ENCODE measurements around the gene ADAD1. TPM values are rescaled to one million over a fixed set of nuclear protein-coding genes. Genes with fewer than 3 reads are reported as not detected.

ADAD1 gene
- total RNA-seq, 1 experiment from 2014 or later, result not detected

DNA sequence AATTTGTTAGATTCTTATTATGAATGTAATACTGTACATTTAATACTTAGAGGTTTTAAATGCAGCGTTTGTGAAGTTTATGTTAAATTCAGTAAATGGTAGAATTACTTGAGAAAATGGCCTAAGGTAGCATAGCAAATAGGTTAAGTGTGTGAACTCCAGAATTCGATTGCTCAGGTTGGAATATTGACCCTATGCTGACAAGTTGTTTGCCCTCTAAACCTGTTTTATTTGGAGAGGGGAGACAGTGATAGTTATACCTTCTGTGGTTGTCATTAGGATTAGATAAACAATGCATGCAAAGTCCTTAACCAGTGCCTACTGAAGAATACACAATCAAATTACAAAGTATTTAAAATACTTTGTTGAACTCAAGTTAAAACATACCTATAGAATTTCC lies 5.4 kb downstream of the ADAD1 start:
- intact Hi-C loops (cut with micrococcal nuclease), result no loop called here
- ChIA-PET CTCF (no interaction called here), RAD21 (ENCODE audit: low non-redundant PET in 1 of 2, low total read pairs in 2 of 2, uncharacterized antibody in 2 of 2, unreplicated experiment in 2 of 2) (no interaction called here), POLR2A (no interaction called here)
- no peak for ATAC-seq
- H2AFZ ChIP-seq (ENCODE audit: low read depth, low read length, poor library complexity, severe bottlenecking), result no peak overlapping the region
- no peak overlapping the region for H3K4me3 ChIP-seq (replicated peaks in 1 of 2; ENCODE audit: low read depth in 1 of 2, low read length in 2 of 2)
- DNase-seq (ENCODE audit: low read depth, low spot score), result no peak
- TF ChIP-seq FOSL1 (IDR thresholded peaks at IDR 0.05; ENCODE audit: low read depth), result no peak
- no peak for TF ChIP-seq ZFX (IDR thresholded peaks at IDR 0.05)
- no peak for TF ChIP-seq CBX3 (IDR thresholded peaks at IDR 0.05; ENCODE audit: low read depth)
- no peak for TF ChIP-seq EZH2 (IDR thresholded peaks at IDR 0.05)
- TF ChIP-seq, protein P1, sequence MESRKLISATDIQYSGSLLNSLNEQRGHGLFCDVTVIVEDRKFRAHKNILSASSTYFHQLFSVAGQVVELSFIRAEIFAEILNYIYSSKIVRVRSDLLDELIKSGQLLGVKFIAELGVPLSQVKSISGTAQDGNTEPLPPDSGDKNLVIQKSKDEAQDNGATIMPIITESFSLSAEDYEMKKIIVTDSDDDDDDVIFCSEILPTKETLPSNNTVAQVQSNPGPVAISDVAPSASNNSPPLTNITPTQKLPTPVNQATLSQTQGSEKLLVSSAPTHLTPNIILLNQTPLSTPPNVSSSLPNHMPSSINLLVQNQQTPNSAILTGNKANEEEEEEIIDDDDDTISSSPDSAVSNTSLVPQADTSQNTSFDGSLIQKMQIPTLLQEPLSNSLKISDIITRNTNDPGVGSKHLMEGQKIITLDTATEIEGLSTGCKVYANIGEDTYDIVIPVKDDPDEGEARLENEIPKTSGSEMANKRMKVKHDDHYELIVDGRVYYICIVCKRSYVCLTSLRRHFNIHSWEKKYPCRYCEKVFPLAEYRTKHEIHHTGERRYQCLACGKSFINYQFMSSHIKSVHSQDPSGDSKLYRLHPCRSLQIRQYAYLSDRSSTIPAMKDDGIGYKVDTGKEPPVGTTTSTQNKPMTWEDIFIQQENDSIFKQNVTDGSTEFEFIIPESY (IDR thresholded peaks at IDR 0.05; ENCODE audit: extremely low read depth, insufficient replicate concordance, low read length), result no peak
- no peak for TF ChIP-seq EZH2phosphoT487 (IDR thresholded peaks at IDR 0.05; ENCODE audit: borderline replicate concordance)
- TF ChIP-seq SRF (IDR thresholded peaks at IDR 0.05; ENCODE audit: low read depth), result no peak
- TF ChIP-seq ZNF274 (IDR thresholded peaks at IDR 0.05; ENCODE audit: low read depth, low read length), result no peak
- TF ChIP-seq CEBPB (IDR thresholded peaks at IDR 0.05; ENCODE audit: low read depth), result no peak
- no peak for TF ChIP-seq TCF7L2 (IDR thresholded peaks at IDR 0.05; ENCODE audit: borderline replicate concordance, extremely low read depth, insufficient read depth, insufficient read length)
- TF ChIP-seq RAD21 (IDR thresholded peaks at IDR 0.05; ENCODE audit: low read depth), result no peak
- TF ChIP-seq, protein P2, sequence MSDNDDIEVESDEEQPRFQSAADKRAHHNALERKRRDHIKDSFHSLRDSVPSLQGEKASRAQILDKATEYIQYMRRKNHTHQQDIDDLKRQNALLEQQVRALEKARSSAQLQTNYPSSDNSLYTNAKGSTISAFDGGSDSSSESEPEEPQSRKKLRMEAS (IDR thresholded peaks at IDR 0.05), result no peak
- no peak for TF ChIP-seq SIN3A (IDR thresholded peaks at IDR 0.05; ENCODE audit: low read depth)
- no peak for TF ChIP-seq POLR2AphosphoS5 (IDR thresholded peaks at IDR 0.05; ENCODE audit: low read depth, low read length)
- TF ChIP-seq, protein P3, sequence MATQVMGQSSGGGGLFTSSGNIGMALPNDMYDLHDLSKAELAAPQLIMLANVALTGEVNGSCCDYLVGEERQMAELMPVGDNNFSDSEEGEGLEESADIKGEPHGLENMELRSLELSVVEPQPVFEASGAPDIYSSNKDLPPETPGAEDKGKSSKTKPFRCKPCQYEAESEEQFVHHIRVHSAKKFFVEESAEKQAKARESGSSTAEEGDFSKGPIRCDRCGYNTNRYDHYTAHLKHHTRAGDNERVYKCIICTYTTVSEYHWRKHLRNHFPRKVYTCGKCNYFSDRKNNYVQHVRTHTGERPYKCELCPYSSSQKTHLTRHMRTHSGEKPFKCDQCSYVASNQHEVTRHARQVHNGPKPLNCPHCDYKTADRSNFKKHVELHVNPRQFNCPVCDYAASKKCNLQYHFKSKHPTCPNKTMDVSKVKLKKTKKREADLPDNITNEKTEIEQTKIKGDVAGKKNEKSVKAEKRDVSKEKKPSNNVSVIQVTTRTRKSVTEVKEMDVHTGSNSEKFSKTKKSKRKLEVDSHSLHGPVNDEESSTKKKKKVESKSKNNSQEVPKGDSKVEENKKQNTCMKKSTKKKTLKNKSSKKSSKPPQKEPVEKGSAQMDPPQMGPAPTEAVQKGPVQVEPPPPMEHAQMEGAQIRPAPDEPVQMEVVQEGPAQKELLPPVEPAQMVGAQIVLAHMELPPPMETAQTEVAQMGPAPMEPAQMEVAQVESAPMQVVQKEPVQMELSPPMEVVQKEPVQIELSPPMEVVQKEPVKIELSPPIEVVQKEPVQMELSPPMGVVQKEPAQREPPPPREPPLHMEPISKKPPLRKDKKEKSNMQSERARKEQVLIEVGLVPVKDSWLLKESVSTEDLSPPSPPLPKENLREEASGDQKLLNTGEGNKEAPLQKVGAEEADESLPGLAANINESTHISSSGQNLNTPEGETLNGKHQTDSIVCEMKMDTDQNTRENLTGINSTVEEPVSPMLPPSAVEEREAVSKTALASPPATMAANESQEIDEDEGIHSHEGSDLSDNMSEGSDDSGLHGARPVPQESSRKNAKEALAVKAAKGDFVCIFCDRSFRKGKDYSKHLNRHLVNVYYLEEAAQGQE (IDR thresholded peaks at IDR 0.05; ENCODE audit: low read depth), result no peak
- no peak for TF ChIP-seq EGR1 (IDR thresholded peaks at IDR 0.05; ENCODE audit: low read depth)
- TF ChIP-seq, protein P4, sequence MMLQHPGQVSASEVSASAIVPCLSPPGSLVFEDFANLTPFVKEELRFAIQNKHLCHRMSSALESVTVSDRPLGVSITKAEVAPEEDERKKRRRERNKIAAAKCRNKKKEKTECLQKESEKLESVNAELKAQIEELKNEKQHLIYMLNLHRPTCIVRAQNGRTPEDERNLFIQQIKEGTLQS (IDR thresholded peaks at IDR 0.05), result no peak
- no peak for TF ChIP-seq POLR2A (IDR thresholded peaks at IDR 0.05; ENCODE audit: borderline replicate concordance, extremely low read depth, insufficient read depth, insufficient read length)
- TF ChIP-seq YY1 (IDR thresholded peaks at IDR 0.05; ENCODE audit: extremely low read depth, insufficient replicate concordance, low read depth, low read length), result no peak
- TF ChIP-seq ELF1 (IDR thresholded peaks at IDR 0.05; ENCODE audit: borderline replicate concordance, low read depth), result no peak
- no TSS peak for BruUV-seq (replicated peaks)
- no peaks in the 10 kb centered on the region for H3K27me3 ChIP-seq (ENCODE audit: insufficient read depth, low read length)
- no peak overlapping the region for H3K9ac ChIP-seq (ENCODE audit: low read length)
- no peak overlapping the region for H3K4me2 ChIP-seq (ENCODE audit: low read length)
- no peaks in the 10 kb centered on the region for H3K9me3 ChIP-seq (ENCODE audit: control insufficient read depth in 1 of 2, insufficient read depth in 1 of 2, low read depth in 1 of 2, low read length in 2 of 2)
- no peaks in the 10 kb centered on the region for H3K9me2 ChIP-seq (ENCODE audit: insufficient read depth)
- H3K36me3 ChIP-seq (ENCODE audit: control insufficient read depth in 1 of 2, insufficient read depth in 2 of 2, low read length in 2 of 2), result no peaks in the 10 kb centered on the region
- H3K4me1 ChIP-seq (ENCODE audit: control insufficient read depth in 1 of 2, insufficient read depth in 2 of 2, low read length in 2 of 2), result no peaks in the 10 kb centered on the region
- H3K79me2 ChIP-seq (ENCODE audit: insufficient read depth, low read length), result no peaks in the 10 kb centered on the region
- H3K27ac ChIP-seq (ENCODE audit: low read depth, low read length), result no peak overlapping the region
- no peaks in the 10 kb centered on the region for H4K20me1 ChIP-seq (ENCODE audit: insufficient read depth)

All from HCT116 (cell line).